Left kidney (tissue), 2 donors: Measurements from ENCODE around the gene CAMK2G. TPM values are rescaled to one million over a fixed set of nuclear protein-coding genes. Genes with fewer than 3 reads are reported as not detected.
"Not testable (repeated sequence)": the region's sequence is repeated elsewhere in the genome, so short reads cannot be mapped to it uniquely, and the experiment has no call there.

Experiments
- DNase-seq: peaks from one replicate; pipeline ENCODE4 v3.0.0-alpha.2; 2013
- polyA plus RNA-seq: library from polyadenylated mRNA; unstranded; fragments of 120-200 nt; gene quantifications from one replicate; pipeline ENCODE4 v1.2.1, GENCODE V29; 2013; ENCODE audit not compliant: insufficient read length

The CAMK2G gene
- polyA plus RNA-seq, 1 donor = 32.6 TPM

DNA sequence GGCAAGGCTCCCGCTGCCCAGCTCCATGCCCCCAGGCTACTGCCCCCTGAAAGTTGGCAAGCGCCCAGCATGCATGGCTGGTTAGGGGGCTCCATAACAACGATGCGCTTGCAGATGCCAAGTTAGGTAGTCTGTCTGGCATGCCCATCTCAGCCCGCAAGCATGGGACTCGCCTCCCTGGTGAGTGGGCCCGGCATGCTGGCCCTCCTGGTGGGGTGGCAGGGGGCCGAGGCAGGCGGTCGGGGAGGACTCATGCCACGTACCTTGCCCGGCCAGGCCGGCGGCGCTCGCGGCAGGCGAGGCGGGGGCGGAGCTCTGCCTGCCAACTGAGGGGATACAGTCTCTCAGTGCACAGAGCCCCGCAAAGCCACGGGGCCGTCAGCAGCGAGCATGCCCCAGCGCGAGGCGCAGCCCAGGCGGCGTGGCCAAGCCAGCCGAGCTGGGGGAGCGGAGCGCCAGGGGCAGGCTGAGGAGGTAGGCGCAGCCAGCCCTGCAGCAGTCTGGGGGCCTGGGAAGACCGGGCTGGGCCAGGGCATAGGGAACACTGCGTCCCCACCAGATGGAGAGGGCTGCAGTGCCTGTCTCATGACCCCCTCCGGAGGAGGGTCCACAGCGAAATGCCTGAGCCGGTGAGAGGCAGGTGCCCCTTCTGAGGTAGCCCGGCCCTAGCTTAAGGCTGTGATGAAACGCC lies 34.9 kb downstream of the CAMK2G start:
- no peak for DNase-seq

- DNase-seq = no peak
These were observed 35.5 kb downstream of the CAMK2G start for GRCh38 chr10:73838827-73839226.

DNA sequence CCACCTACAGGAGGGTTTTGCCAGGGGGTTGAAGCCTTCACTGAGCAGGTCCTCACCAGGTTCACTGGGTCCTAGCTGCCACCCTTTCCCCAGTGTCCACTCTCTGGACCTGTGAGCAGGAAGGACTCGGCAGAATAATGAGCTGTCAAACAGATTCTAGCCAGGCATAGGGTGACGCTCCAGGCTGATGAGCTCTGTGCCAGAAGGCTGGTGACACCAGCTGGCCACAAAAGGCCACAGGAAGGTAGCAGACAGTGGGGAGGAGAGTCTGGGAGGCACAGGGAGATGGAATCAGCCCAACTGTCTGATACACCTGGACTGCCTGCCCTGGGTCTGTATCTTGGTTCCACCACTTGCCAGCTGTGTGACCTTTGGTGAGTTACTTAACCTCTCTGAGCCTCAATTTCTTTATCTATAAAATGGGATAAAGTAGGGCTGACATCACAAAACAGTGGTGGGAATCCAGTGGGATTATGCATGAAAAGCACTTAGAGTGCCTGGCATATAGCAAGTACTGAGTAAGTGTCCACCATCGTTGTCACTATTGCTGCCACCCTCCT lies 36.3 kb downstream of the CAMK2G start:
- no peak for DNase-seq

DNA sequence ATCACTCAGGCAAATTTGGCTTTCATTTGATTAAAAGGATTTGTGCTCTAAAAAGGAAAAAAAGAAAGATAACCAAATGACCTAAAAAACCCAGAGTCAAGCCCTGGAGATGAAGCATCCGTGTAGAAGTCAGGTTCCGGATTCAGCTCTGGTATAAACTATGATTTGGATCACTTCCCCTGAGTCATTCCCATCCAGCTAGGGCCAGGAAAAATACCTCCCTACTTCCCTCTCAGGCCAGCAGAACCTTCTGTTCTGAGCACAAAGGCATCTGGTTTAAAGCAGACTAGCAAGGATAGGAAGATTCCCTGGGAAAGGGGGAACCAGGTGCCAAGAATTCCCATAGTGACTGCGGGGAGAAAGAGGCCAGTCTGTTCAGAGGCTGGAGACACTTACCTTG lies 37.3 kb downstream of the CAMK2G start:
- no peak for DNase-seq

GRCh38 chr10:73836427-73836980 lies 37.9 kb downstream of the CAMK2G start:
- DNase-seq = no peak

- DNase-seq = not testable (repeated sequence)
These were observed 45.3 kb downstream of the CAMK2G start for GRCh38 chr10:73829090-73829489.

DNA sequence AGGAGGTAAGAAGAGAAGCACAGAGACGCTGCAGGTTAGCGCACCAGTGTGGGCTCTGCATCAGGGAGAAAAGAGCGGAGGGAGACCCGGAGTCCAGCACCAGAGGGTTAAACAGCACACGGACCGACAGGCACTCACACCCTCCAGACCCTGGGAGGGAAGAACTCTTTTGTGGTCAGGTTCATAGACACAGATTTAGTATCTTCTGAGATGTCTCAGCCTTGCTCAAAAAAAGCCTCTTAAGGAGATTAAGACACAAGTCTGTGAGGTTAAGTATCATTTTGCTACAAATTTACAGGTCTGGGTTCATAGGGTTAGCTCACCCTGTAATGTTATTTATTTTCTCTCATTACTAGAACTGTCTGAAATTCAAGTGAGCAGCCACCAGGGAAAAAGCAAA lies 46.2 kb downstream of the CAMK2G start:
- no peak for DNase-seq

DNA sequence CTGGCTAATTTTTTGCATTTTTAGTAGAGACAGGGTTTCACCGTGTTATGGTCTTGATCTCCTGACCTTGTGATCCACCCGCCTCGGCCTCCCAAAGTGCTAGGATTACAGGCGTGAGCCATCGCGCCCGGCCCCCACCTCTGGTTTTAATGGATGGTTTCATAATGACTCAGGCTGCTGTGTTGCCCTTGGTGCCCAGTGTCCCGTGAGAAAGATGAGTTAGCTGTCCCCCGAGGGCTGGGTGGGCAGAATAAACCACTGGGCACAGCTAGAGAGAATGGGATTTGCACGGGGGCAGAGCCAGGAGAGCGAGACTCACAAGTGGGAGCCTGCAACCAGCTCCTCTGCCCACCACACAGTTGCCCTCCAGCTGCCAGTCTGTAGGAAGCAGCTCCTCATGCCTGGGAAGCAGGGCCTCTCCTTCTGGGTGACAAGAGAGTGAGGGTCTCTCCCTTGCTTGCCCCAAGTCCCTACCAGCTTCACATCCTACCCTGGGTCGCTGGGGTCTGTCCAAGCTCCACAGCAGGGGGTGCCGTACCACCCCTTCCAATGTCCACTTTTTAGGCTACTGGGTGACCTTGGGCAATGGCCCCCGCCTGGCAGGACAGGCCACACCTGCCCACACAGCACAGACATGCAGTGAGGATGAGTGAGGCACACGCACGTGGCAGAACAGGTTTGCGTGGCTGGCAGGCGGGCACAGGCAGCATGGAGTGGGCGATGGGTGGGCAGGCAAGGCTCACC lies 46.8 kb downstream of the CAMK2G start:
- no peak for DNase-seq

DNA sequence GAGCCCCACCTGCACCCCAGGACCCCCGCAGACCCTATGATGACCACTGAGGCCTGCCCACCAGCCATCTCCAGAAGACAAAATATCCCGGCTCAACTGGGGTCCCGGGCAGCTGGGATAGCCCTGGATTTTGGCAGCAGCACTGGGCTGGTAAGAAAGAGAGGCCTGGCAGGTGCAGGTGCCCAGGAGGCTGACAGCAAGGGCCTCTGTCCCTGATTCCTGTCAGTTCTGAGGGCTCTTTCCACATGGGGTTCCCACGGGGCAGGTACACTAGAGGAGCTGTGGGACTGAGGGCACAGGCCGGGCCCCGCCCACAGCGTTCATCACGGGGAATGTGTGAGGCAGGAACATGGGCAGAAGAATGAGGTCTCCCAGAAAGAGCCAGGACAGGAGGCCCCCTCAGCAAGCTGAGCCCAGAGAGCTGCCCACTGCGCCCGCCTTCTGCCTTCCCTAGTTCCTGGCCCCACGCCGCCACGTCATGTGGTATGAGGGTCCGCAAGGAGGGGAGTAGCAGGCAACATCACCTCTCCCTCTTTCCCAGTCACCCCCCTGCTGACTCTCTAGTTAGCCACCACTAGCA lies 50.1 kb downstream of the CAMK2G start:
- DNase-seq = no peak

GRCh38 chr10:73823391-73823790 lies 51.0 kb downstream of the CAMK2G start:
- DNase-seq = no peak

DNA sequence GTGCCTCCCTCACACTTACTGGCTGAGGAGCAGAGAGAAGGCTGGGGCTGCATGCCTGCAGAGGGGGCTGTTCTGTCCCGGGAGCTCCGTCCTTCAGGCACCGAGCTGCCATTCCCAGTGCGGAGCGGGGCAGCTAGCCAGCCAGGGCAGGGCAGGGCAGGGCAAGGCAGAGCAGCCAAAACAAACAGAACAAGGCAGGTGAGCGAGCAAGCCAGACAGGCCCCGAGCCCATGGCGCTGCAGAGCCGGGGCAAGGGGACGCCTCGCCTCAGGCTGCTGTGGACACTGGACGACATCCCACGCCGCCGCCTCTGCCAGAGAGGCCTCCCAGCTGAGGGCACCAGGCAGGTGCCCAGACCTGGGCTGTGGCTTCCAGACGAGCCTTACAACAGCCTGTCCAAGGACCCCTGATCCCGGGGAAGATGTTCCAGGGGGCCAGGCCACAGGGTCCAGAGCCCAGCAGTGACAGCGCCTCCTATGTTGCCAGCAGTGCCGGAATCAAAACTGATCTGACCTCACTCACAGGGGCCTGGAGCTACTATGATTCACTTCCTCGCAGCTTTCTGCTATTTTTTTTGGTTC lies 54.8 kb downstream of the CAMK2G start:
- DNase-seq = no peak

DNA sequence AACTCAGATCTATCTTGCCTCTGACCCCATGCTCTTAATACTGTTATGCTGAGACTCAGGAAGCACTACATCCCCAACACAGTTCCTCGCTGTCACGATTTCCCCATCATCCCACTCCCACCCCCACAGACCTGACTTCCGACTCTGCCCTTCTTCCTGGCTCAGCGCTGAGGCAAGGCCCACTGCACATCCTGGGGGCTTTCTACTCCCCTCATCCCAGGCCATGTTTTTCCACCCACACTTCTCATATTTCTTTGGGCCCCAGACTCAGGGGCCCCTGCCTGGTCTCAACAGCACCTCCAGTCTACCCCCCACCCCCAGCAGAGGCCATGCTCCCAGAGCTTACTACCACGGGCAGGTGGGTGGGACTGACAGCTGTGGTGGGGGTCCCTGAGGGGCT lies 55.3 kb downstream of the CAMK2G start:
- DNase-seq = no peak

DNA sequence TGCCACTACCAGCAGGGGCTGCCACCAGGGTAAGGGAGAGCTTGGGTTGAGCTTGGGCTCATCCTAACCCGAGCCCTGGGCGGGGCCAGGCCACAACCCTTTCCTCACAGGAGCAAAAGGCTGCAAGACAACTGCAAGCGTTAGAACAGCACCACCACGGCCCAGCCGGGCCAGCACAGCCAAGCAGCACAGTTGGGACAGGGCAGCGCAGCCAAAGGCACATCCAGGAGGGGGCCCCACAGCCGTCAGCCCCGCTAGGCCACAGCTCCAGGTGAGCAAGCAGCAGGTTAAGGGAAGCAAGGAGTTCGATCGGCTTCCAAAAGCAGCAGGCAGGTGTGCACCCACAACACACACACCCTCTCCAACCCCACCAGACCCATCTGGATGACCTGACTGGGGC lies 56.0 kb downstream of the CAMK2G start:
- DNase-seq = no peak

GRCh38 chr10:73817826-73818225 lies 56.5 kb downstream of the CAMK2G start:
- DNase-seq = no peak

GRCh38 chr10:73816917-73817729 lies 57.2 kb downstream of the CAMK2G start:
- DNase-seq = no peak

DNA sequence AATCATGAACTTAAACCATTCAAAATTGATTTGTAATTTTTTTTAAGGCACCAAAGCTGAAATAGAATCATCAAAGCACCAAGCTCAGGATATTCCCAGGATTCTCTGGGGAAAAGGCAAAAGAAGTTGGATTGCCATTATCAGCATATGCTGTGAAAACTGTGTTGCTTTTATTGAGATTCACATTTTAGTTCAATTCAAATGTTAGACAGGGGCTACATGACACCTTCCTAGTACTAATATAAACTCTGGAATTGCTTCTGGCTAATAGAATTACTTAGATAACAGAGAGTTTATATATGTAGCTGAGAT lies 58.7 kb downstream of the CAMK2G start:
- DNase-seq = no peak

GRCh38 chr10:73814896-73815718 lies 59.2 kb downstream of the CAMK2G start:
- no peak for DNase-seq

DNA sequence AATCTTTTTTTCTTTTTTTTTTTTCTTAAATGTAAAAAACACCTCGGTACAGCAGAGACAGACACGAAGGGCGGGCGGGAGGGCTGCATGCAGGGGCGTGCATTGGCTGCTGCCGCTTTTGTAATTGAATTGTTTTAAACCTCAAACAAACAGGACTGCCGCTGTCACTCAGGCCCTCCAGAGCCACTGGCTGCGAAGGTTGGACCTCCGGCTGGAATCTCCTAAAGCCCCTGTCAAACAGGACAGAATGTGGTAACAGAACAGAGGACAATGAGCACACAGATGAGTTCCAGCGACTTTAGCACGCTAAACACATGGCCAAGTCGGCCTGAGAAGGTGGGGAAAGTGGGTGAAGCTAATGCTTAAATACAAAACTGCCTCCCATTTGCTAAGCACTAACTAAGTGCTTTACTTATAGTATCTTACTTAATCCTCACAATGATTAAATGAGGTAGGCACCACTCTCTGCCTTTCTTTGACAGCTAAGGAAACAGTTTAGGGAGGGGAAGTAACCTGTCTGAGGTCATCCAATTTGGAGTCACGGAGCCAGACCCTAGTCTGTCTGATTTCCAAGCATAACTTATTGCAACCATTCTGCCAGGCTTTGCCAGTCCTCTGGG lies 60.0 kb downstream of the CAMK2G start:
- no peak for DNase-seq

DNA sequence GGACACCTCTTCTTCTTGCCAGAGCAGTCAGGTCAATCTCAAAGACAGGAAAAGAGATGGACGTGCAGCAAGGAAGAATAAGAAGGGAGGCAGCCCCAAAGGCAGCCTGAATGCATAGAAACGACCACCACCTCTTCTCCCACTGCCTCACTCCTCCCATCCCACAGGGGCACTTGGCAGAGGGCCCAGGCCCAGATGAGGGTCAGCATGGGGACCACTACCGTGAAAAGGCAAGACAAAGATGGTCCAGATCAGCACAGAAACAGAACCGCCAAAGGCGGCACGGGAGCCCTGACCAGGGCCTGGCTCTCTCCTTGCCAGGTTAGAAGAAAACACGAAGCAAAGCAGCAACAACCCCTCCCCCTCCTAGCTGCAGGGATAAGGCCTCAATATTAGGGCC lies 61.0 kb downstream of the CAMK2G start:
- DNase-seq = no peak

GRCh38 chr10:73812657-73813056 lies 61.7 kb downstream of the CAMK2G start:
- DNase-seq = no peak
